Endothelial cell of umbilical vein (primary cell): ENCODE results near the gene MS4A2. TPM values are rescaled to one million over a fixed set of nuclear protein-coding genes. Genes with fewer than 3 reads are reported as not detected.

Source experiments
- BruUV-seq: library from RNA; stranded (reverse); fragments of 400-500 nt; replicated peaks from 2 replicates; lab custom pipeline; 2021; lab: Mats Ljungman, UMichigan
- CTCF ChIA-PET: fragments of 300-600, 350-600 bp; sonication (Branson Sonifier 250); formaldehyde crosslinking; loops from one replicate; lab custom pipeline; 2021; ENCODE audit warnings: antibody characterized with exemption, inconsistent platforms; lab: Charles Lee
- POLR2A ChIA-PET: fragments of 300-600, 350-600 bp; sonication (Branson Sonifier 250); formaldehyde crosslinking; loops from one replicate; lab custom pipeline; 2021; ENCODE audit warnings: antibody characterized with exemption, inconsistent platforms; lab: Charles Lee
- DNase-seq: peaks from one replicate; pipeline ENCODE4 v3.0.0-alpha.2; 2011; ENCODE audit warnings: low read depth, low spot score
- FAIRE-seq: peaks from 2 replicates; lab custom pipeline; 2011; peaks lifted over from hg19 to GRCh38; lab: Jason Lieb, UNC
- H2AFZ ChIP-seq: 2 replicates; pipeline ENCODE4 v1.6.0; 2012; ENCODE audit warnings: low read depth, low read length, control low read depth, inconsistent platforms
- H3K27ac ChIP-seq: 2 replicates; pipeline ENCODE4 v1.5.1; 2011; ENCODE audit warnings: low read depth, mild to moderate bottlenecking, control low read depth, low read length, moderate library complexity; ENCODE audit not compliant: insufficient read depth
- H3K27me3 ChIP-seq, 2 experiments: 2 replicates each; pipeline versions ENCODE4 v1.6.0 to v1.6.1; 2011; ENCODE audit warnings: low read length in 2 of 2, mixed read lengths in 1 of 2; ENCODE audit not compliant: control insufficient read depth in 2 of 2, insufficient read depth in 2 of 2
- H3K36me3 ChIP-seq, 2 experiments: 2 replicates in 1 of 2; 3 replicates in 1 of 2; pipeline ENCODE4 v1.5.1; 2011; ENCODE audit warnings: low read length in 2 of 2, mild to moderate bottlenecking in 1 of 2, moderate library complexity in 1 of 2; ENCODE audit not compliant: control insufficient read depth in 2 of 2, insufficient read depth in 2 of 2; ENCODE audit errors: extremely low read depth in 1 of 2
- H3K4me1 ChIP-seq: 3 replicates; pipeline ENCODE4 v1.5.1; 2011; ENCODE audit warnings: mild to moderate bottlenecking, low read length; ENCODE audit not compliant: control insufficient read depth, insufficient read depth; ENCODE audit errors: extremely low read depth
- H3K4me2 ChIP-seq: 2 replicates; pipeline ENCODE4 v1.6.1; 2011; ENCODE audit warnings: low read length, control low read depth, mixed read lengths; ENCODE audit not compliant: insufficient read depth
- H3K4me3 ChIP-seq, 3 experiments: fragments of 200-600 bp in 1 of 3; sonication (generic), shearing (Covaris generic) in 1 of 3; replicated peaks in 1 of 3; 2 replicates each; pipeline ENCODE4 v1.5.1; 2011 to 2016; ENCODE audit warnings: control low read depth in 3 of 3, low read length in 3 of 3, mild to moderate bottlenecking in 2 of 3, inconsistent platforms in 1 of 3, low read depth in 1 of 3, moderate library complexity in 1 of 3; ENCODE audit not compliant: insufficient read depth in 1 of 3
- H3K79me2 ChIP-seq: 2 replicates; pipeline ENCODE4 v1.6.0; 2012; ENCODE audit warnings: low read length, inconsistent platforms; ENCODE audit not compliant: control insufficient read depth, insufficient read depth
- H3K9ac ChIP-seq: replicated peaks from 2 replicates; pipeline ENCODE3; 2011; ENCODE audit warnings: low read length, control low read depth; ENCODE audit not compliant: insufficient read depth; ENCODE audit errors: extremely low read depth
- H3K9me1 ChIP-seq: replicated peaks from 3 replicates; pipeline ENCODE4 v1.6.0; 2011; ENCODE audit warnings: mild to moderate bottlenecking, low read length; ENCODE audit not compliant: control insufficient read depth, insufficient read depth; ENCODE audit errors: extremely low read depth
- H3K9me3 ChIP-seq: replicated peaks from 2 replicates; pipeline ENCODE4 v1.5.1; 2012; ENCODE audit warnings: low read length, inconsistent platforms; ENCODE audit not compliant: control insufficient read depth, insufficient read depth
- H4K20me1 ChIP-seq: replicated peaks from 2 replicates; pipeline ENCODE3; 2011; ENCODE audit warnings: mild to moderate bottlenecking, low read length; ENCODE audit not compliant: control insufficient read depth, insufficient read depth; ENCODE audit errors: extremely low read depth
- CTCF ChIP-seq, 2 donors: IDR thresholded peaks; 1 replicate in 1 of 2; 2 replicates in 1 of 2; pipeline ENCODE4 v1.5.1; 2011; ENCODE audit warnings: low read length in 2 of 2, mild to moderate bottlenecking in 2 of 2, moderate library complexity in 2 of 2, control low read depth in 1 of 2, inconsistent platforms in 1 of 2, low read depth in 1 of 2; ENCODE audit not compliant: insufficient read depth in 1 of 2; ENCODE audit errors: extremely low read depth in 1 of 2
- EZH2 ChIP-seq: IDR thresholded peaks from 2 replicates; pipeline ENCODE4 v1.6.1; 2012; ENCODE audit warnings: borderline replicate concordance, low read depth, mild to moderate bottlenecking, moderate library complexity, low read length, inconsistent platforms; ENCODE audit not compliant: severe bottlenecking
- POLR2AphosphoS5 ChIP-seq: IDR thresholded peaks from 2 replicates; pipeline ENCODE4 v1.6.1; 2012; ENCODE audit warnings: low read depth, mild to moderate bottlenecking, control low read depth, low read length, moderate library complexity; ENCODE audit not compliant: insufficient read depth
- dilution Hi-C: fragments of 300-500 bp; cut with MboI; formaldehyde crosslinking; loops from one replicate; pipeline ENCODE4 v1.15.0; 2019; ENCODE audit warnings: low sequenced_read_pairs; ENCODE audit not compliant: extremely low pct_ligation_motif_present
- intact Hi-C: fragments of 100-400 bp; cut with micrococcal nuclease; formaldehyde crosslinking; loops from one replicate; pipeline ENCODE4 v1.10.0; 2022
- polyA plus RNA-seq, 4 experiments: library from polyadenylated mRNA; depleted of rRNA in 3 of 4; stranded (reverse) in 3 of 4; unstranded in 1 of 4; fragments of >200 nt; gene quantifications; 2 replicates each; pipeline versions ENCODE4 v1.2.1 to v1.2.3, GENCODE V29; 2011 to 2012; ENCODE audit warnings: missing spikeins in 1 of 4
- total RNA-seq: library from RNA; stranded (reverse); gene quantifications from 2 replicates; pipeline ENCODE4 v1.2.3, GENCODE V29; 2021

Gene MS4A2
- total and polyA plus RNA-seq, 2 donors (not counting 3 experiments of a cell fraction or from before 2014, with no cell fraction given) = not detected

- FAIRE-seq = no peak
- H3K36me3 ChIP-seq = no peaks in the 10 kb centered on the region
- H3K4me2 ChIP-seq = no peak overlapping the region
- no peaks in the 10 kb centered on the region for H3K4me1 ChIP-seq
- dilution Hi-C loops = no loop called here
- H3K27ac ChIP-seq = no peak overlapping the region
- no peaks in the 10 kb centered on the region for H3K9me1 ChIP-seq
- POLR2A ChIA-PET = no interaction called here
- H3K27me3 ChIP-seq = no peaks in the 10 kb centered on the region
- H3K4me3 ChIP-seq = no peak overlapping the region
- no peaks in the 10 kb centered on the region for H3K9me3 ChIP-seq
- H3K79me2 ChIP-seq = no peaks in the 10 kb centered on the region
- intact Hi-C loops = no loop called here
- no peak overlapping the region for H2AFZ ChIP-seq
- no peaks in the 10 kb centered on the region for H4K20me1 ChIP-seq
- DNase-seq = no peak
- CTCF ChIA-PET = interaction anchor here (0.9 to 1.5 kb wide), 3 partner anchors 52 to 134 kb away, joined by 3 to 9 read pairs (median 3); no protein-coding TSS in a partner anchor
- H3K9ac ChIP-seq = no peak overlapping the region
- BruUV-seq = no TSS peak
- TF ChIP-seq EZH2 = no peak
Measured at GRCh38 chr11:60116996-60117790, 28.7 kb downstream of the MS4A2 start.

- intact Hi-C loops = loop anchor here (1.0 kb wide), 1 partner anchor 133 kb away; no protein-coding TSS in a partner anchor
- DNase-seq (peak; percentile 63), FAIRE-seq (no peak)
- Histone ChIP-seq H3K27ac (no peak overlapping the region), H2AFZ (no peak overlapping the region), H4K20me1 (no peaks in the 10 kb centered on the region), H3K9me3 (no peaks in the 10 kb centered on the region), H3K9ac (no peak overlapping the region), H3K4me1 (no peaks in the 10 kb centered on the region), H3K4me3 (no peak overlapping the region), H3K36me3 (no peaks in the 10 kb centered on the region), H3K9me1 (no peaks in the 10 kb centered on the region), H3K27me3 (no peaks in the 10 kb centered on the region), H3K79me2 (no peaks in the 10 kb centered on the region), H3K4me2 (no peak overlapping the region)
- dilution Hi-C loops = no loop called here
- no TSS peak for BruUV-seq
- peak in 1 of 2 donors; percentile 12 for TF ChIP-seq CTCF (IDR thresholded peaks at IDR 0.05; ENCODE audit: extremely low read depth in 1 of 2, insufficient read depth in 1 of 2, low read depth in 1 of 2, low read length in 2 of 2)
- TF ChIP-seq POLR2AphosphoS5 = no peak
- ChIA-PET CTCF (interaction anchor here (0.7 to 2.0 kb wide), 8 partner anchors 14 to 224 kb away, joined by 3 to 35 read pairs (median 4); no protein-coding TSS in a partner anchor), POLR2A (no interaction called here)
Measured at GRCh38 chr11:60118338-60118737, 29.9 kb downstream of the MS4A2 start.
